Liver (tissue), 9 donors: Measurements from ENCODE around the gene TMEM45B. TPM values are rescaled to one million over a fixed set of nuclear protein-coding genes. Genes with fewer than 3 reads are reported as not detected.
"Not testable (repeated sequence)": the region's sequence is repeated elsewhere in the genome, so short reads cannot be mapped to it uniquely, and the experiment has no call there.

Experiments
- DNase-seq: peaks from one replicate; pipeline ENCODE4 v3.0.0-alpha.2; 2017; ENCODE audit warnings: low spot score
- H3K27ac ChIP-seq, 2 donors: one replicate each; pipeline ENCODE4 v1.7.0; 2013; ENCODE audit warnings: inconsistent platforms in 2 of 2, low read length in 2 of 2, control low read depth in 1 of 2, low read depth in 1 of 2, mild to moderate bottlenecking in 1 of 2
- H3K27me3 ChIP-seq, 4 donors: one replicate each; pipeline versions ENCODE4 v1.6.1 to v1.7.0; 2013; ENCODE audit warnings: low read length in 3 of 4, inconsistent platforms in 1 of 4, mild to moderate bottlenecking in 1 of 4, moderate library complexity in 1 of 4; ENCODE audit not compliant: control insufficient read depth in 4 of 4, insufficient read depth in 4 of 4
- H3K36me3 ChIP-seq, 4 donors: one replicate each; pipeline versions ENCODE4 v1.6.1 to v1.7.0; 2013; ENCODE audit warnings: low read length in 3 of 4, mild to moderate bottlenecking in 3 of 4, low read depth in 1 of 4, moderate library complexity in 1 of 4; ENCODE audit not compliant: control insufficient read depth in 4 of 4, insufficient read depth in 3 of 4
- H3K4me1 ChIP-seq, 4 donors: one replicate each; pipeline versions ENCODE4 v1.6.1 to v1.7.0; 2013; ENCODE audit warnings: low read length in 3 of 4, mild to moderate bottlenecking in 3 of 4, moderate library complexity in 1 of 4; ENCODE audit not compliant: control insufficient read depth in 4 of 4, insufficient read depth in 4 of 4
- H3K4me3 ChIP-seq, 3 donors: one replicate each; pipeline versions ENCODE4 v1.6.1 to v1.7.0; 2013; ENCODE audit warnings: low read length in 3 of 3, control low read depth in 1 of 3, low read depth in 1 of 3, mild to moderate bottlenecking in 1 of 3
- H3K9ac ChIP-seq, 2 donors: one replicate each; pipeline ENCODE4 v1.7.0; 2013; ENCODE audit warnings: low read length in 2 of 2, mild to moderate bottlenecking in 2 of 2, moderate library complexity in 2 of 2, control low read depth in 1 of 2, low read depth in 1 of 2
- H3K9me3 ChIP-seq, 4 donors: one replicate each; pipeline versions ENCODE4 v1.6.1 to v1.7.0; 2013; ENCODE audit warnings: low read length in 3 of 4; ENCODE audit not compliant: control insufficient read depth in 4 of 4
- FOXA2 ChIP-seq: IDR thresholded peaks from 2 replicates; pipeline ENCODE4 v1.6.1; 2016; ENCODE audit warnings: antibody characterized with exemption
- HNF4A ChIP-seq, 2 donors: conservative IDR thresholded peaks; 2 replicates each; pipeline ENCODE4 v1.6.1; 2016; ENCODE audit warnings: antibody characterized with exemption in 2 of 2, mild to moderate bottlenecking in 2 of 2
- JUND ChIP-seq, 2 donors: IDR thresholded peaks; 2 replicates each; pipeline ENCODE4 v1.6.1; 2016; ENCODE audit warnings: antibody characterized with exemption in 2 of 2
- RXRA ChIP-seq, 2 donors: IDR thresholded peaks; 2 replicates each; pipeline ENCODE4 v1.6.1; 2017 to 2018; ENCODE audit warnings: antibody characterized with exemption in 2 of 2, mild to moderate bottlenecking in 1 of 2
- TAF1 ChIP-seq: conservative IDR thresholded peaks from 2 replicates; pipeline ENCODE4 v1.6.1; 2016; ENCODE audit warnings: antibody characterized with exemption, mild to moderate bottlenecking
- YY1 ChIP-seq: IDR thresholded peaks from 2 replicates; pipeline ENCODE4 v1.6.1; 2016; ENCODE audit warnings: antibody characterized with exemption, mild to moderate bottlenecking
- WGBS: extraction: QIAGEN DNeasy Blood & Tissue Kit; methylation state at CpG from one replicate; pipeline ENCODE4 v1.1.7; 2013; 5-methylcytosine and 5-hydroxymethylcytosine counted together
- polyA plus RNA-seq, 2 donors: library from polyadenylated mRNA; stranded (reverse) in 1 of 2; unstranded in 1 of 2; fragments of 200-250 nt in 1 of 2; fragments of >200 nt in 1 of 2; fragmentation: Nextera tagmentation in 1 of 2; extraction: Ambion mirVana in 1 of 2; gene quantifications; one replicate each; pipeline versions ENCODE4 v1.2.1 to v1.2.3, GENCODE V29; 2013 to 2015
- total RNA-seq, 2 donors: library from RNA; depleted of rRNA; stranded (reverse); fragments of >200 nt; gene quantifications; one replicate each; pipeline ENCODE4 v1.2.3, GENCODE V29; 2014
- TF ChIP-seq, protein P1 (sequence below): IDR thresholded peaks from 2 replicates; pipeline ENCODE4 v1.6.1; 2016; ENCODE audit warnings: antibody characterized with exemption, mild to moderate bottlenecking
- TF ChIP-seq, protein P2 (sequence below): IDR thresholded peaks from 2 replicates; pipeline ENCODE4 v1.6.1; 2016; ENCODE audit warnings: antibody characterized with exemption
- TF ChIP-seq, protein P3 (sequence below): IDR thresholded peaks from 2 replicates; pipeline ENCODE4 v1.6.1; 2016; ENCODE audit warnings: antibody characterized with exemption
- TF ChIP-seq, protein P4 (sequence below): fragments of 150-350 bp; IDR thresholded peaks from 2 replicates; pipeline ENCODE4 v1.5.1; 2017; ENCODE audit warnings: improper control_type of control experiment, low read depth, low read length; ENCODE audit not compliant: missing input control
- donor health status: healthy.
- donor health status: healthy.
- donor health status: healthy.
- donor health status: healthy.
- donor health status: healthy.

The TMEM45B gene
- total and polyA plus RNA-seq, 4 donors: 5.5 to 23.7 (median 6.7) TPM

DNA sequence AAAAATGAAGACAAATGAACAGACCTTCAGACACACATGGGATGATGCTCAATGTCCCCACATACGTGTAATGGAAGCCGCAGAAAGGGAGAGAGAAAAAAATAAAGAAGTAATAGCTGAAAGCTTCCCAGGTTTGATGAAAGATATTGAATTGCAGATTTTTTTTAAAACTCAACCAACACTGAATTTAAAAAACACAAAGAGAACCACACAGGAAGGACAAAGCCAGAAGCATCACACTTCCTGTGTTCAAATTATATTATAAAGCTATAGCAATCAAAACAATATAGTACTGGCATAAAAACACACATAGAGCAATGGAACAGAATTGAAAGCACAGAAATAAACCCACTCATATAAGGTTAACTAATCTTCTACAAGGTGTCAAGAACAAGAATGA, 26.5 kb downstream of the TMEM45B start (continued):
- TF ChIP-seq, protein P1, sequence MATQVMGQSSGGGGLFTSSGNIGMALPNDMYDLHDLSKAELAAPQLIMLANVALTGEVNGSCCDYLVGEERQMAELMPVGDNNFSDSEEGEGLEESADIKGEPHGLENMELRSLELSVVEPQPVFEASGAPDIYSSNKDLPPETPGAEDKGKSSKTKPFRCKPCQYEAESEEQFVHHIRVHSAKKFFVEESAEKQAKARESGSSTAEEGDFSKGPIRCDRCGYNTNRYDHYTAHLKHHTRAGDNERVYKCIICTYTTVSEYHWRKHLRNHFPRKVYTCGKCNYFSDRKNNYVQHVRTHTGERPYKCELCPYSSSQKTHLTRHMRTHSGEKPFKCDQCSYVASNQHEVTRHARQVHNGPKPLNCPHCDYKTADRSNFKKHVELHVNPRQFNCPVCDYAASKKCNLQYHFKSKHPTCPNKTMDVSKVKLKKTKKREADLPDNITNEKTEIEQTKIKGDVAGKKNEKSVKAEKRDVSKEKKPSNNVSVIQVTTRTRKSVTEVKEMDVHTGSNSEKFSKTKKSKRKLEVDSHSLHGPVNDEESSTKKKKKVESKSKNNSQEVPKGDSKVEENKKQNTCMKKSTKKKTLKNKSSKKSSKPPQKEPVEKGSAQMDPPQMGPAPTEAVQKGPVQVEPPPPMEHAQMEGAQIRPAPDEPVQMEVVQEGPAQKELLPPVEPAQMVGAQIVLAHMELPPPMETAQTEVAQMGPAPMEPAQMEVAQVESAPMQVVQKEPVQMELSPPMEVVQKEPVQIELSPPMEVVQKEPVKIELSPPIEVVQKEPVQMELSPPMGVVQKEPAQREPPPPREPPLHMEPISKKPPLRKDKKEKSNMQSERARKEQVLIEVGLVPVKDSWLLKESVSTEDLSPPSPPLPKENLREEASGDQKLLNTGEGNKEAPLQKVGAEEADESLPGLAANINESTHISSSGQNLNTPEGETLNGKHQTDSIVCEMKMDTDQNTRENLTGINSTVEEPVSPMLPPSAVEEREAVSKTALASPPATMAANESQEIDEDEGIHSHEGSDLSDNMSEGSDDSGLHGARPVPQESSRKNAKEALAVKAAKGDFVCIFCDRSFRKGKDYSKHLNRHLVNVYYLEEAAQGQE: no peak
- no peak for TF ChIP-seq YY1

DNA sequence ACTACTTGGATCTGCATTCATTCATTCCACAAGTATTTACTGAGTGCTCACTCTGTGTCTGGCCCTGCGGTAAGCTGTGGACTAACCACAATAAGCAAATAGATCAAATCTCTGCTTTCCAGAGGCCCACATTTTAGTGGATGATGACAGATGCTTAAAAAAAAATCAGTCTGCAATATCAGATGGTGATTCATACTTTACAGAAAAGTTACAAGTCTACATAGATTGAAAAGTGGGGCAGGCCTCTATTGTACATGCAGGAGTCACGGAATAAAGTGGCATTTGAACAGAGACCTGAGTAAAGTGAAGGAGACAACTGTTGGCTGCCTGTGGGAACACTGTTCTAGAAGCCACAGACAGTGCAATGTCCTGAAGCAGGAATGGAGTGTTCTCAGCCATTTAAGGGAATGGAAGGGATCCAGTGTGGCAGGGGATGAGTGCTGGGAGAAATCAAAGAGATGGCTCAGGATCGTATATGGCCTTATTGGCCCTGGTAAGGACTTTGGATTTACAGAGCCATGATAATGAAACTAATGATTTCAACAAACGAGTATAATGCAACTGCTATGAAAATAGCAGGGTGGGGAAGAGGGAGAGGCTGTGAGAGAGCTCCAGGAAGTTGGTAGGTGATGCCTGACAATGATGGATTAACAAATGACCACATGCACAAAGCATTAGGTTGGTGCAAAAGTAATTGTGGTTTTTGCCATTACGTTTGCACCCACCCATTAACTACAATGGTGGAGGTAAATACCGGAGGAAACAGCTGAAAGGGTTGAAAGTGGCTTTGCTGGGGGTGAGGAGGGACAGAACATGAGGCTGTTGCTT, 31.1 kb downstream of the TMEM45B start:
- TF ChIP-seq, protein P2, sequence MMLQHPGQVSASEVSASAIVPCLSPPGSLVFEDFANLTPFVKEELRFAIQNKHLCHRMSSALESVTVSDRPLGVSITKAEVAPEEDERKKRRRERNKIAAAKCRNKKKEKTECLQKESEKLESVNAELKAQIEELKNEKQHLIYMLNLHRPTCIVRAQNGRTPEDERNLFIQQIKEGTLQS: no peak
- TF ChIP-seq, protein P3, sequence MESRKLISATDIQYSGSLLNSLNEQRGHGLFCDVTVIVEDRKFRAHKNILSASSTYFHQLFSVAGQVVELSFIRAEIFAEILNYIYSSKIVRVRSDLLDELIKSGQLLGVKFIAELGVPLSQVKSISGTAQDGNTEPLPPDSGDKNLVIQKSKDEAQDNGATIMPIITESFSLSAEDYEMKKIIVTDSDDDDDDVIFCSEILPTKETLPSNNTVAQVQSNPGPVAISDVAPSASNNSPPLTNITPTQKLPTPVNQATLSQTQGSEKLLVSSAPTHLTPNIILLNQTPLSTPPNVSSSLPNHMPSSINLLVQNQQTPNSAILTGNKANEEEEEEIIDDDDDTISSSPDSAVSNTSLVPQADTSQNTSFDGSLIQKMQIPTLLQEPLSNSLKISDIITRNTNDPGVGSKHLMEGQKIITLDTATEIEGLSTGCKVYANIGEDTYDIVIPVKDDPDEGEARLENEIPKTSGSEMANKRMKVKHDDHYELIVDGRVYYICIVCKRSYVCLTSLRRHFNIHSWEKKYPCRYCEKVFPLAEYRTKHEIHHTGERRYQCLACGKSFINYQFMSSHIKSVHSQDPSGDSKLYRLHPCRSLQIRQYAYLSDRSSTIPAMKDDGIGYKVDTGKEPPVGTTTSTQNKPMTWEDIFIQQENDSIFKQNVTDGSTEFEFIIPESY: no peak
- no peak for TF ChIP-seq RXRA (IDR thresholded peaks at IDR 0.05)
- no peak for TF ChIP-seq JUND (IDR thresholded peaks at IDR 0.05)
- TF ChIP-seq FOXA2: no peak
- TF ChIP-seq, protein P4, sequence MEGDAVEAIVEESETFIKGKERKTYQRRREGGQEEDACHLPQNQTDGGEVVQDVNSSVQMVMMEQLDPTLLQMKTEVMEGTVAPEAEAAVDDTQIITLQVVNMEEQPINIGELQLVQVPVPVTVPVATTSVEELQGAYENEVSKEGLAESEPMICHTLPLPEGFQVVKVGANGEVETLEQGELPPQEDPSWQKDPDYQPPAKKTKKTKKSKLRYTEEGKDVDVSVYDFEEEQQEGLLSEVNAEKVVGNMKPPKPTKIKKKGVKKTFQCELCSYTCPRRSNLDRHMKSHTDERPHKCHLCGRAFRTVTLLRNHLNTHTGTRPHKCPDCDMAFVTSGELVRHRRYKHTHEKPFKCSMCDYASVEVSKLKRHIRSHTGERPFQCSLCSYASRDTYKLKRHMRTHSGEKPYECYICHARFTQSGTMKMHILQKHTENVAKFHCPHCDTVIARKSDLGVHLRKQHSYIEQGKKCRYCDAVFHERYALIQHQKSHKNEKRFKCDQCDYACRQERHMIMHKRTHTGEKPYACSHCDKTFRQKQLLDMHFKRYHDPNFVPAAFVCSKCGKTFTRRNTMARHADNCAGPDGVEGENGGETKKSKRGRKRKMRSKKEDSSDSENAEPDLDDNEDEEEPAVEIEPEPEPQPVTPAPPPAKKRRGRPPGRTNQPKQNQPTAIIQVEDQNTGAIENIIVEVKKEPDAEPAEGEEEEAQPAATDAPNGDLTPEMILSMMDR: no peak
- no peak for TF ChIP-seq HNF4A (conservative IDR thresholded peaks at IDR 0.05)
- no peak for TF ChIP-seq TAF1
- whole genome bisulfite sequencing: 66% methylated on average over 6 of the region's 6 CpGs
- Histone ChIP-seq H3K9ac (no peak overlapping the region), H3K4me1 (peaks cover 0 to 4% (median 0%) of the 10 kb centered on the region in 4 donors), H3K27ac (no peak overlapping the region), H3K4me3 (no peak overlapping the region), H3K36me3 (no peaks in the 10 kb centered on the region), H3K27me3 (no peaks in the 10 kb centered on the region), H3K9me3 (no peaks in the 10 kb centered on the region)
- no peak for DNase-seq

DNA sequence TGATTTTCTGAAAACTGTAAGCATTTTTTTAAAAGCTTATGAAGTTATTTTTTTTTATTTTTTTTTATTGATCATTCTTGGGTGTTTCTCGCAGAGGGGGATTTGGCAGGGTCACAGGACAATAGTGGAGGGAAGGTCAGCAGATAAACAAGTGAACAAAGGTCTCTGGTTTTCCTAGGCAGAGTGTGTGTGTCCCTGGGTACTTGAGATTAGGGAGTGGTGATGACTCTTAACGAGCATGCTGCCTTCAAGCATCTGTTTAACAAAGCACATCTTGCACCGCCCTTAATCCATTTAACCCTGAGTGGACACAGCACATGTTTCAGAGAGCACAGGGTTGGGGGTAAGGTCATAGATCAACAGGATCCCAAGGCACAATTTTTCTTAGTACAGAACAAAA, 31.7 kb downstream of the TMEM45B start:
- WGBS: 22% methylated on average over 1 of the region's 3 CpGs
- H3K4me1 ChIP-seq, H3K9ac ChIP-seq, H3K4me3 ChIP-seq, H3K9me3 ChIP-seq, DNase-seq, H3K27ac ChIP-seq, H3K27me3 ChIP-seq, H3K36me3 ChIP-seq: not testable (repeated sequence)
